ENCODE measurements around the gene COASY. TPM values are rescaled to one million over a fixed set of nuclear protein-coding genes. Genes with fewer than 3 reads are reported as not detected.

Gene COASY
- polyA plus RNA-seq, 3 donors: 52.6 to 63.8 (median 57.9) TPM

DNA sequence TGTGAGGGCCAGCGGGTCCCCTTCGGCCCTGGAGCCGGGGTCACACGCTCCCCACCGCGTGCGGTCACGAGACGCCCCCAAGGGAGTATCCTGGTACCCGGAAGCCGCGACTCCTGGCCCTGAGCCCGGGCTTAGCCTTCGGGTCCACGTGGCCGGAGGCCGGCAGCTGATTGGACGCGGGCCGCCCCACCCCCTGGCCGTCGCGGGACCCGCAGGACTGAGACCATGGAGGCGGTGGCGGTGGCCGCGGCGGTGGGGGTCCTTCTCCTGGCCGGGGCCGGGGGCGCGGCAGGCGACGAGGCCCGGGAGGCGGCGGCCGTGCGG is 25.9 kb upstream of the COASY start, which contains the start of gene NAGLU:
NAGLU (plus strand) TSS at position 194 of the 324 bp plus-strand sequence; CDS start at position 226, 32 bp downstream.
- Histone ChIP-seq H3K36me3 (replicated peaks in 1 of 2; ENCODE audit: control insufficient read depth in 1 of 2, insufficient read depth in 2 of 2, low read length in 2 of 2) (peaks cover 18 to 23% of the 10 kb centered on the region in 2 donors), H3K4me2 (replicated peaks; ENCODE audit: extremely low read depth, low read length, poor library complexity, severe bottlenecking) (peak within 1 kb of the TSS; percentile 95), H4K20me1 (ENCODE audit: insufficient read depth, low read length) (peaks cover 16% of the 10 kb centered on the region), H3K79me2 (ENCODE audit: insufficient read depth, low read length) (peaks cover 13% of the 10 kb centered on the region), H3K9ac (ENCODE audit: insufficient read depth, low read length, poor library complexity, severe bottlenecking) (peak within 1 kb of the TSS; percentile 72), H3K27me3 (ENCODE audit: control insufficient read depth in 2 of 2, insufficient read depth in 2 of 2, low read length in 2 of 2) (no peaks in the 10 kb centered on the region), H2AFZ (ENCODE audit: insufficient read depth, low read depth, low read length, poor library complexity, severe bottlenecking) (peak within 1 kb of the TSS; percentile 83), H3K4me1 (ENCODE audit: control insufficient read depth in 1 of 2, insufficient read depth in 2 of 2, low read length in 2 of 2) (peaks cover 27 to 36% of the 10 kb centered on the region in 2 donors), H3K4me3 (replicated peaks in 1 of 3; ENCODE audit: low read depth in 2 of 3, low read length in 3 of 3) (peak within 1 kb of the TSS; percentile 49 to 89 (median 75)), H3K9me3 (replicated peaks in 1 of 2; ENCODE audit: control insufficient read depth in 1 of 2, insufficient read depth in 1 of 2, low read length in 2 of 2) (no peaks in the 10 kb centered on the region), H3K27ac (ENCODE audit: low read depth in 1 of 2, low read length in 2 of 2) (peak within 1 kb of the TSS; percentile 62 to 89)
- Mint-ChIP-seq H3K36me3 (peaks cover 17 to 30% of the 10 kb centered on the region in 2 donors), H3K4me3 (peak within 1 kb of the TSS; percentile 80 to 88), H3K27ac (peak within 1 kb of the TSS; percentile 61 to 95 (median 93)), H3K4me1 (peaks cover 32% of the 10 kb centered on the region), H3K9me3 (no peaks in the 10 kb centered on the region), H3K27me3 (ENCODE audit: low read depth in 3 of 3) (peaks cover 0 to 6% (median 0%) of the 10 kb centered on the region in 3 donors)
- intact Hi-C loops (cut with micrococcal nuclease): no loop called here
- TF ChIP-seq CTCF (IDR thresholded peaks at IDR 0.05): peak; percentile 6
- DNase-seq: peak; percentile 86 to 90 (median 88)
- WGBS (ENCODE audit: insufficient coverage): under 1% methylated on average over 40 of the region's 40 CpGs

- H4K20me1 ChIP-seq (ENCODE audit: insufficient read depth, low read length): peaks cover 16% of the 10 kb centered on the region
- H2AFZ ChIP-seq (ENCODE audit: insufficient read depth, low read depth, low read length, poor library complexity, severe bottlenecking): peak overlapping the region; percentile 83
- under 1% methylated on average over 52 of the region's 65 CpGs for WGBS (ENCODE audit: insufficient coverage)
- peaks cover 13% of the 10 kb centered on the region for H3K79me2 ChIP-seq (ENCODE audit: insufficient read depth, low read length)
- peaks cover 0 to 3% (median 0%) of the 10 kb centered on the region in 3 donors for H3K27me3 Mint-ChIP-seq (ENCODE audit: low read depth in 3 of 3)
- peak overlapping the region; percentile 95 for H3K4me2 ChIP-seq (replicated peaks; ENCODE audit: extremely low read depth, low read length, poor library complexity, severe bottlenecking)
- intact Hi-C loops (cut with micrococcal nuclease): no loop called here
- peak overlapping the region in 1 of 2 donors; percentile 89 for H3K27ac ChIP-seq (ENCODE audit: low read depth in 1 of 2, low read length in 2 of 2)
- no peaks in the 10 kb centered on the region for H3K27me3 ChIP-seq (ENCODE audit: control insufficient read depth in 2 of 2, insufficient read depth in 2 of 2, low read length in 2 of 2)
- DNase-seq: peak; percentile 39 to 50 (median 46)
- peak overlapping the region; percentile 80 to 88 for H3K4me3 Mint-ChIP-seq
- H3K36me3 ChIP-seq (replicated peaks in 1 of 2; ENCODE audit: control insufficient read depth in 1 of 2, insufficient read depth in 2 of 2, low read length in 2 of 2): peaks cover 24 to 29% of the 10 kb centered on the region in 2 donors
- H3K9me3 Mint-ChIP-seq: no peaks in the 10 kb centered on the region
- peaks cover 23 to 35% of the 10 kb centered on the region in 2 donors for H3K36me3 Mint-ChIP-seq
- no peaks in the 10 kb centered on the region for H3K9me3 ChIP-seq (replicated peaks in 1 of 2; ENCODE audit: control insufficient read depth in 1 of 2, insufficient read depth in 1 of 2, low read length in 2 of 2)
- H3K4me1 ChIP-seq (ENCODE audit: control insufficient read depth in 1 of 2, insufficient read depth in 2 of 2, low read length in 2 of 2): peaks cover 25 to 32% of the 10 kb centered on the region in 2 donors
- H3K4me1 Mint-ChIP-seq: peaks cover 29% of the 10 kb centered on the region
- peak overlapping the region in 6 of 7 donors; percentile 43 to 87 (median 54) for H3K27ac Mint-ChIP-seq
- H3K4me3 ChIP-seq (replicated peaks in 1 of 3; ENCODE audit: low read depth in 2 of 3, low read length in 3 of 3): peak overlapping the region; percentile 44 to 89 (median 75)
- no peak for TF ChIP-seq CTCF (IDR thresholded peaks at IDR 0.05)
- peak overlapping the region; percentile 72 for H3K9ac ChIP-seq (ENCODE audit: insufficient read depth, low read length, poor library complexity, severe bottlenecking)
Measured at GRCh38 chr17:42536372-42537155, 25.4 kb upstream of the COASY start.
